ENCODE measurements around the gene CCDC197.

The CCDC197 gene

DNA sequence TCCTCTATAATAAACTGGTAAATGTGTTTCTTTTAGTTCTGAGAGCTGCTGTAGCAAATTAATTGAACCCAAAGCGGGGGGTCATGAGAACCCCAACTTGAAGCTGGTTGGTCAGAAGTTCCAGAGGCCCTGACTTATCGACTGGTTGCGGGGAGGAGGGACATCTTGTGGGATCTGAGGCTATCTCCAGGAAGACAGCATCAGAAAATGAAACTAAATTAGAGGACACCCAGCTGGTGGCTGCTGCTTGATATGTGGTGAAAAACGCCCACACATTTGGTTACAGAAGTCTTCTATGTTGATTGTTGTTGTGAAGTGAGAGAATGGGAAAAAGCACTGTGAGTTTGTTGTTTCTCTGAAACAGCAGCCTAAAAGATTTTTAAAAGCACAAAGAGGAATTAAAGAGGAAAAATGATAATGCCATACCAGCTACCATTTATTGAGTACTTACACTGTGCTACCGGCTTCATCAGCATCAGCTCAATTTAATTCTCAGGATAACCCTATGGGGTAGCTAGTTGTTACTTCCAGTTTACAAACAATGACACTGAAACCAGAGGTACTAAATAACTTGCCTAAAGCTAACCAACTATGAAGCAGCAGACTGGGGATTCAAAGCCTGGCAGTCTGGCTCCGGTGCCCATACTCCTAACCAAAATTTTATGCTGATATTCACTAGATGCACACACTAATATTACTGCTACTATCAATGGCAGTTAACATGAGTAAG, 59.6 kb downstream of the CCDC197 start:
- DNase-seq (ENCODE audit: low spot score), result peak; percentile 21
- TF ChIP-seq, protein P1, sequence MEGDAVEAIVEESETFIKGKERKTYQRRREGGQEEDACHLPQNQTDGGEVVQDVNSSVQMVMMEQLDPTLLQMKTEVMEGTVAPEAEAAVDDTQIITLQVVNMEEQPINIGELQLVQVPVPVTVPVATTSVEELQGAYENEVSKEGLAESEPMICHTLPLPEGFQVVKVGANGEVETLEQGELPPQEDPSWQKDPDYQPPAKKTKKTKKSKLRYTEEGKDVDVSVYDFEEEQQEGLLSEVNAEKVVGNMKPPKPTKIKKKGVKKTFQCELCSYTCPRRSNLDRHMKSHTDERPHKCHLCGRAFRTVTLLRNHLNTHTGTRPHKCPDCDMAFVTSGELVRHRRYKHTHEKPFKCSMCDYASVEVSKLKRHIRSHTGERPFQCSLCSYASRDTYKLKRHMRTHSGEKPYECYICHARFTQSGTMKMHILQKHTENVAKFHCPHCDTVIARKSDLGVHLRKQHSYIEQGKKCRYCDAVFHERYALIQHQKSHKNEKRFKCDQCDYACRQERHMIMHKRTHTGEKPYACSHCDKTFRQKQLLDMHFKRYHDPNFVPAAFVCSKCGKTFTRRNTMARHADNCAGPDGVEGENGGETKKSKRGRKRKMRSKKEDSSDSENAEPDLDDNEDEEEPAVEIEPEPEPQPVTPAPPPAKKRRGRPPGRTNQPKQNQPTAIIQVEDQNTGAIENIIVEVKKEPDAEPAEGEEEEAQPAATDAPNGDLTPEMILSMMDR (IDR thresholded peaks at IDR 0.05), result no peak
- H3K27ac ChIP-seq, result no peak overlapping the region
- H3K4me3 ChIP-seq, result no peak overlapping the region

DNA sequence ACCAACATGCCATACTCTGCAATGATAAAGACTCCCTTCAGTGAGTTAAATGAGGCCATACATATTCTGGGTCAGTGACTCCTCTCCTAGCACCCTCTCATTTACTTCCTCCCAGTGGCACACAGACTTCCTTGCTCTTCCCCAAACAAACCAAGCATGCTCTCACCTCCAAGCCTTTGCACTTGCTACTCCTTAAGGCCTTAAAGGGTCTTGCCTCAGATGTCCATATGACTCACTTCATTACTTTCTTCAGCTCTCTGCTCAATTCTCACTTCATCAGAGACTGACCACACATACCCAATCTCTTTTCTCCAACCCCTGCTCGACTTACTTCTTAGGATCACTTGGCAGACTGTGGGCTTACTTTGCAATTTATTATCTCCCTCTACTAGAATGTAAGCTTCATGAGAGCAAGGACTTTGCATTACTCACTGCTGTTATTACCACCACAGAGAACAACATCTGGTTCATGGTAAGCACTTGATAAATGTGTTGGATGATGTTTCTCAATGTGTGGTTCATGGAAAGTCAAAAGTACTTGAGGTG, 61.1 kb downstream of the CCDC197 start:
- Histone ChIP-seq H3K4me3 (no peak overlapping the region), H3K27ac (no peak overlapping the region)
- no peak for DNase-seq (ENCODE audit: low spot score)
- TF ChIP-seq, protein P1 (IDR thresholded peaks at IDR 0.05), result no peak
